Measurements from ENCODE around the gene PSMB9. TPM values are rescaled to one million over a fixed set of nuclear protein-coding genes. Genes with fewer than 3 reads are reported as not detected.
A peak's percentile ranks its signal among the peaks of the same experiment; 100 is the strongest.

PSMB9 gene
- total RNA-seq, 1 donor, result 20.3 TPM

DNA sequence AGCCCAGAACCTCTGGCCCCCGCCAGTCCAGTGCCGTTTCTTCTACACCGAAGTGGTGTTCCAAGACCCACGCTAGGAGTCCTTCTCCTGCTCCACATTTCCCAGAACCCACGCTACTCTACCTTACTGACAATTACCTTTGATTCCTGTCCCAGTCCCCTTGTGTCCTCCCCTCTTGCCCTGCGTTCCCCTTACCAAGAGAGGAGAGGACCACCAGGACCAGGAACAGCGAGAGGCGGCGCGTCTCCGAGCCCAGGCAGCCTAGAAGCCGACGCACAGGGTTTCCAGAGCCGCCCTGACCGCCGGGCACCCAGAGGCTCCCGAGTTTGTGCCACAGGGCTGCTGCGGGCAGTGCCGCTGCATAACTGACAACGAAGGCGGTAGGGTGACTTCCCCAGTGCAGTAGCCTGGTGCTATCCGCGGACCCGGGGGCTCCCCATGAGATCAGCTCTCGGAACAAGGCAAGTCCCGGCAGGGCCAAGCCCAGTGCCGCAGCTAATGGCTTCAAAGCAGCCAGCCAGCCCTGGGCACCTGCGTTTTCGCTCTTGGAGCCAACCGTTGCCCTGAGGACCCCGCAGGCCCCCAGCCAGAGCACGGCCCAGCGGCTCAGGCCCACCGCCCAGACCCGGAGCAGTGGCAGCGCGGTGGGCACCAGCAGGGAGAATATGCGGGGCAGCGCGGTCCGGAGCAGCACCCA lies 1.0 kb upstream of the PSMB9 start:
- no peaks in the 10 kb centered on the region for H3K9me3 ChIP-seq (ENCODE audit: low read depth, low read length)
- TF ChIP-seq, protein P1, sequence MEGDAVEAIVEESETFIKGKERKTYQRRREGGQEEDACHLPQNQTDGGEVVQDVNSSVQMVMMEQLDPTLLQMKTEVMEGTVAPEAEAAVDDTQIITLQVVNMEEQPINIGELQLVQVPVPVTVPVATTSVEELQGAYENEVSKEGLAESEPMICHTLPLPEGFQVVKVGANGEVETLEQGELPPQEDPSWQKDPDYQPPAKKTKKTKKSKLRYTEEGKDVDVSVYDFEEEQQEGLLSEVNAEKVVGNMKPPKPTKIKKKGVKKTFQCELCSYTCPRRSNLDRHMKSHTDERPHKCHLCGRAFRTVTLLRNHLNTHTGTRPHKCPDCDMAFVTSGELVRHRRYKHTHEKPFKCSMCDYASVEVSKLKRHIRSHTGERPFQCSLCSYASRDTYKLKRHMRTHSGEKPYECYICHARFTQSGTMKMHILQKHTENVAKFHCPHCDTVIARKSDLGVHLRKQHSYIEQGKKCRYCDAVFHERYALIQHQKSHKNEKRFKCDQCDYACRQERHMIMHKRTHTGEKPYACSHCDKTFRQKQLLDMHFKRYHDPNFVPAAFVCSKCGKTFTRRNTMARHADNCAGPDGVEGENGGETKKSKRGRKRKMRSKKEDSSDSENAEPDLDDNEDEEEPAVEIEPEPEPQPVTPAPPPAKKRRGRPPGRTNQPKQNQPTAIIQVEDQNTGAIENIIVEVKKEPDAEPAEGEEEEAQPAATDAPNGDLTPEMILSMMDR (IDR thresholded peaks at IDR 0.05; ENCODE audit: extremely low read depth, low read depth, low read length), result no peak
- H3K36me3 ChIP-seq (ENCODE audit: insufficient read depth, low read length), result peaks cover 36% of the 10 kb centered on the region
- H3K27ac ChIP-seq (ENCODE audit: low read depth, low read length), result peak overlapping the region; percentile 92
- peaks cover 25% of the 10 kb centered on the region for H3K79me2 ChIP-seq (ENCODE audit: insufficient read depth, low read length)
- peaks cover 14% of the 10 kb centered on the region for H3K4me1 ChIP-seq (ENCODE audit: insufficient read depth, low read length)
- peak overlapping the region; percentile 100 for H2AFZ ChIP-seq (ENCODE audit: low read length)
- DNase-seq (ENCODE audit: insufficient read length, low spot score, missing footprints), result peak; percentile 88
- H3K27me3 ChIP-seq (ENCODE audit: insufficient read depth, low read length), result no peaks in the 10 kb centered on the region
- H3K4me2 ChIP-seq (ENCODE audit: insufficient read depth, low read length), result peak overlapping the region; percentile 79
- H4K20me1 ChIP-seq (ENCODE audit: insufficient read depth, low read length), result no peaks in the 10 kb centered on the region
- H3K4me3 ChIP-seq (ENCODE audit: insufficient read depth, low read length), result peak overlapping the region; percentile 92

DNA sequence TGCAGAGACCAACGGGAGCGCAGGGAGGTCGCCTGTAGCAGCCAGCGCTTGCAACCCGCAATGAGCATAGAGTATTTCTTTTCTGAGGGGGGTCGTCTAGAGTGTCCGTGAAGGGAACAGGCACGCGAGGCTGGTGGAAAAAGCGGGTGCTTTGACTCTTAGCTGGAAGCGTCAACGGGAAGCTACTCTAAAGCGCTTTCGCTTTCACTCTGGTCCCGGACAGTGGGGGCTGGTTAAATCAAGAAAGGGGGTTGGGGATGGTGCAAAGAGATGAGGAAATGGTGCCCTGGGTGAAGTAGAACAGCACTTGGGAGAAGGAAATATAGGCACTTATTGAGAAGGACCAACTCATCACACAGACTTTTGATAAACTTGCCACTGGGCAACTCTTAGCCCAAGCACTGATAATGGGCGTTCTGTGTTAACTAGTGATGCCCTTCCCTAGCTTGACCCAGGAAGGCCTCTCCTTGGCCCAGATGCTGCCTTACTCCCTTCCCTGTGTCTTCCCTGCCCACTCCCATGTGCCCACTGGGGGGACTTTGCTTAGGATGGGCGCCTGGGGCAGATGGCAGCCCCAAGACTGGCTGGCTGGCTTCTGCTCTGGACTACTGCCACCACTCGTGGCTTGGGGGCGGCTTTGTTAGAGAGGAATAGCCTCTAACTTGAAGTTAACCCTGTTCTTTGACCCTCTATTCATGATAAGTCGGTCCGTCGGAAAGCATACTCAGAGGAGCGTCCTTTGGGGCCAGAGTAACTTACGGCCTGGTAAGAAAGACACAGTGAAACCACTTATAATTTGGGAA lies 585 bp downstream of the PSMB9 start:
- Histone ChIP-seq H3K27me3 (ENCODE audit: insufficient read depth, low read length) (no peaks in the 10 kb centered on the region), H4K20me1 (ENCODE audit: insufficient read depth, low read length) (no peaks in the 10 kb centered on the region), H3K27ac (ENCODE audit: low read depth, low read length) (peak overlapping the region; percentile 92), H2AFZ (ENCODE audit: low read length) (peak overlapping the region; percentile 99), H3K4me2 (ENCODE audit: insufficient read depth, low read length) (peak overlapping the region; percentile 79), H3K79me2 (ENCODE audit: insufficient read depth, low read length) (peaks cover 25% of the 10 kb centered on the region), H3K9me3 (ENCODE audit: low read depth, low read length) (no peaks in the 10 kb centered on the region), H3K36me3 (ENCODE audit: insufficient read depth, low read length) (peaks cover 31% of the 10 kb centered on the region), H3K4me1 (ENCODE audit: insufficient read depth, low read length) (peaks cover 14% of the 10 kb centered on the region), H3K4me3 (ENCODE audit: insufficient read depth, low read length) (peak overlapping the region; percentile 92)
- peak; percentile 87 for DNase-seq (ENCODE audit: insufficient read length, low spot score, missing footprints)
- TF ChIP-seq, protein P1 (IDR thresholded peaks at IDR 0.05; ENCODE audit: extremely low read depth, low read depth, low read length), result no peak

DNA sequence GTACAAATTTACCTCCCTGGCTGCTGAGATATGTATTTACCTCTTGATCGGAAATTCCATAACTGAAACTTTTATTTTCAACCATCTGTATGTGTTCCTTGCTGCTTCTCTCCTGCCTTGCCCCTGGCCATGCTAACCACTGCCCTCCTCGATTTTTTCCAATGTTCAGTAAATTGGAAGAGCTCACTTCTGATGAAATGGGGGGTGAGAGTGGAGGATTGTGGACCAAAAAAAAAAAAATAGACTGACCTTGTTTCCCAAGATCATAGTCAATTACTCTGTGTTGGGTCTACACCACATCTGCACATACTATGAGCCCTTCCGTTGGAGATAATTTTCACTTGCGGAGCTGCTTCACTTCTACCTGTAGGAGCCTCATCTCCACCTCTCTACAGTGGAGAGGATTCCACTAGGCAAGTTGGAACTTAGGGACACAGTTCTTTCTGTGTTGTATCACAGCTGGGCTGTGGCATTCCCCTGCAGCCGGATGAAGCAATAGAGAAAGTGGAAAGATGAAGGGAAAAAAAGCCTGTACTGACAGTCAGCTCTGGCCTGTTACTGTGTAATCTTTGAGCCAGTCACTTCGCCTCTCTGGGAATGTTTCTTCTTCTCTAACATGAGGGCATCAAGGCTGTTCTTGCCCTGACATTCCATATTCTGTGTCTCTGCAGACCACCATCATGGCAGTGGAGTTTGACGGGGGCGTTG lies 1.6 kb downstream of the PSMB9 start:
- Histone ChIP-seq H3K27ac (ENCODE audit: low read depth, low read length) (no peak overlapping the region), H3K4me3 (ENCODE audit: insufficient read depth, low read length) (no peak overlapping the region)
- no peak for DNase-seq (ENCODE audit: insufficient read length, low spot score, missing footprints)

More for the DNA sequence above, 1.6 kb downstream of the PSMB9 start:
- Histone ChIP-seq H3K9me3 (ENCODE audit: low read depth, low read length) (no peaks in the 10 kb centered on the region), H3K27me3 (ENCODE audit: insufficient read depth, low read length) (no peaks in the 10 kb centered on the region), H3K4me1 (ENCODE audit: insufficient read depth, low read length) (peaks cover 14% of the 10 kb centered on the region), H2AFZ (ENCODE audit: low read length) (no peak overlapping the region), H3K4me2 (ENCODE audit: insufficient read depth, low read length) (peak overlapping the region; percentile 79), H3K36me3 (ENCODE audit: insufficient read depth, low read length) (peaks cover 22% of the 10 kb centered on the region), H4K20me1 (ENCODE audit: insufficient read depth, low read length) (no peaks in the 10 kb centered on the region), H3K79me2 (ENCODE audit: insufficient read depth, low read length) (peaks cover 24% of the 10 kb centered on the region)
- TF ChIP-seq, protein P1 (IDR thresholded peaks at IDR 0.05; ENCODE audit: extremely low read depth, low read depth, low read length), result no peak
